ENCODE results near the gene SUMO3. TPM values are rescaled to one million over a fixed set of nuclear protein-coding genes. Genes with fewer than 3 reads are reported as not detected.

Gene SUMO3
- total and polyA plus RNA-seq, 7 experiments from 2014 or later: 46.9 to 91.7 (median 76.5) TPM

GRCh38 chr21:44804762-44805161, 13.1 kb downstream of the SUMO3 start:
- DNase-seq (no peak), ATAC-seq (no peak)
- Mint-ChIP-seq H3K27ac (peak overlapping the region in 3 of 9 donors; percentile 30 to 57 (median 46)), H3K27me3 (no peaks in the 10 kb centered on the region), H3K4me3 (peak overlapping the region in 1 of 10 donors; percentile 21), H3K9me3 (no peaks in the 10 kb centered on the region), H3K36me3 (peaks cover 0 to 31% (median 12%) of the 10 kb centered on the region in 5 donors), H3K4me1 (peaks cover 19 to 32% (median 26%) of the 10 kb centered on the region in 7 donors)
- POLR2A ChIA-PET: interaction anchor here (1.1 to 2.0 kb wide), 2 partner anchors 13 to 69 kb away, joined by 3 to 5 read pairs; partner anchors contain the start of gene PTTG1IP
- H3K27me3 ChIP-seq (ENCODE audit: control insufficient read depth in 2 of 2, insufficient read depth in 2 of 2, low read length in 2 of 2): no peaks in the 10 kb centered on the region
- intact Hi-C loops (cut with micrococcal nuclease): loop anchor here (5.0 to 10.0 kb wide), 3 partner anchors 88 to 792 kb away; partner anchors contain the start of gene TRAPPC10 (in 1 of the 2)
- peaks cover 0 to 50% (median 6%) of the 10 kb centered on the region in 3 experiments for H3K36me3 ChIP-seq (ENCODE audit: control insufficient read depth in 2 of 3, insufficient read depth in 3 of 3, low read length in 3 of 3)
- H3K4me3 ChIP-seq (ENCODE audit: low read length): no peak overlapping the region
- no peaks in the 10 kb centered on the region for H3K9me3 ChIP-seq (ENCODE audit: control insufficient read depth in 2 of 3, low read length in 3 of 3)
- H3K27ac ChIP-seq (ENCODE audit: low read depth, low read length): no peak overlapping the region
- peaks cover 15 to 18% of the 10 kb centered on the region in 2 donors for H3K4me1 ChIP-seq (ENCODE audit: control insufficient read depth in 2 of 2, insufficient read depth in 2 of 2, low read length in 2 of 2)
- CTCF ChIA-PET: interaction anchor here (0.8 to 1.5 kb wide), 3 partner anchors 11 to 294 kb away, joined by 3 to 6 read pairs (median 3); no protein-coding TSS in a partner anchor

GRCh38 chr21:44803651-44804050, 14.2 kb downstream of the SUMO3 start:
- peak overlapping the region in 2 of 9 donors; percentile 26 to 85 for H3K27ac Mint-ChIP-seq

DNA sequence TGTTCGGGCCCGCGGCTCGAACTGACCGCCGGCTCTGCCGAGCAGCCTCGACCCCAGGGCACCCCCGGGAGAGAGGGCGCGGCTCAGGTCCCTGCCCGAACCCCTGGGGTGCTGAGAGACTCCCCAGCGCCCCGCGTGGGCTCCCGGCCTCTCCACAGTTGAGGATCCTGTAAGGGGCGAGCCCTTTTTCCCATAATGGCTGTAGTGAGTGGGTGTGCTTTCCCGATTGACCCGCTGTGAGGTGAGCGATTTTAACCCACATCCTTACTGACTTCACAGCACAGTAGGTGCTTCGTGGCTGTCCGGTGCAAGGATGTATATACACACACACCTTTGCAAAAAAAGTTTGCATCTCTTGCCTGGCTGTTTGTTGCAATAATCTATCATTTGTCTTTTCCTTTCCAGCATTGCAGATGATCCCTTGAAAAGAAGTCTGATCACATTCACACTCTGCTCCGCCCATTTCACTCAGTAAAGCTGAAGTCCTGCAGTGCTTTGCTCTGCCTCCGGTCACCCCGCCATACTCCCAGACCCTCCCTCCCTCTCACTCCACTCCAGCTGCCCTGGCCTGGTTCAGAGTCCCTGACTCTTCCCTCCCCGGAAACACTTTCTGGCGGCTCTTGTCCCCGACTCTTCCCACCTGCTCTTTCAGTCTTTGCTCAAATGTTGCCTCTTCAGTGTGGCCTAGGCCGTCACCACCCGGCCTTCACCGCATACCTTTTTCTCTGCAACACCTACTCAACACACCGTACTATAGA, 15.3 kb downstream of the SUMO3 start:
- ChIA-PET POLR2A (interaction anchor here (0.7 to 3.5 kb wide), 14 partner anchors 12 to 326 kb away, joined by 3 to 33 read pairs (median 5); partner anchors contain the start of genes PTTG1IP, SLX9 and SUMO3), CTCF (interaction anchor here (1.0 to 4.3 kb wide), 5 partner anchors 71 to 726 kb away, joined by 3 to 56 read pairs (median 3); partner anchors contain the start of gene PTTG1IP)
- peaks cover 4 to 47% (median 6%) of the 10 kb centered on the region in 3 experiments for H3K36me3 ChIP-seq (ENCODE audit: control insufficient read depth in 2 of 3, insufficient read depth in 3 of 3, low read length in 3 of 3)
- no peaks in the 10 kb centered on the region for H3K9me3 ChIP-seq (ENCODE audit: control insufficient read depth in 2 of 3, low read length in 3 of 3)
- no peaks in the 10 kb centered on the region for H3K27me3 Mint-ChIP-seq
- peak overlapping the region; percentile 85 for H3K27ac ChIP-seq (ENCODE audit: low read depth, low read length)
- ATAC-seq: no peak
- peaks cover 4 to 34% (median 9%) of the 10 kb centered on the region in 5 donors for H3K36me3 Mint-ChIP-seq
- peaks cover 19 to 27% of the 10 kb centered on the region in 2 donors for H3K4me1 ChIP-seq (ENCODE audit: control insufficient read depth in 2 of 2, insufficient read depth in 2 of 2, low read length in 2 of 2)
- DNase-seq: no peak
- H3K4me3 ChIP-seq (ENCODE audit: low read length): peak overlapping the region; percentile 92
- H3K9me3 Mint-ChIP-seq: no peaks in the 10 kb centered on the region
- no peaks in the 10 kb centered on the region for H3K27me3 ChIP-seq (ENCODE audit: control insufficient read depth in 2 of 2, insufficient read depth in 2 of 2, low read length in 2 of 2)
- H3K4me3 Mint-ChIP-seq: peak overlapping the region; percentile 83 to 94 (median 89)
- peak overlapping the region; percentile 67 to 94 (median 86) for H3K27ac Mint-ChIP-seq
- H3K4me1 Mint-ChIP-seq: peaks cover 26 to 48% (median 41%) of the 10 kb centered on the region in 7 donors
- intact Hi-C loops (cut with micrococcal nuclease): loop anchor here (5.0 to 10.0 kb wide), 3 partner anchors 90 to 790 kb away; partner anchors contain the start of gene TRAPPC10 (in 1 of the 2)

More at GRCh38 chr21:44803651-44804050, 14.2 kb downstream of the SUMO3 start:
- Histone ChIP-seq H3K36me3 (ENCODE audit: control insufficient read depth in 2 of 3, insufficient read depth in 3 of 3, low read length in 3 of 3) (peaks cover 4 to 48% (median 6%) of the 10 kb centered on the region in 3 experiments), H3K4me3 (ENCODE audit: low read length) (no peak overlapping the region), H3K9me3 (ENCODE audit: control insufficient read depth in 2 of 3, low read length in 3 of 3) (no peaks in the 10 kb centered on the region), H3K27ac (ENCODE audit: low read depth, low read length) (no peak overlapping the region), H3K27me3 (ENCODE audit: control insufficient read depth in 2 of 2, insufficient read depth in 2 of 2, low read length in 2 of 2) (no peaks in the 10 kb centered on the region), H3K4me1 (ENCODE audit: control insufficient read depth in 2 of 2, insufficient read depth in 2 of 2, low read length in 2 of 2) (peaks cover 19 to 23% of the 10 kb centered on the region in 2 donors)
- ATAC-seq (no peak), DNase-seq (no peak)
- Mint-ChIP-seq H3K4me3 (peak overlapping the region in 9 of 10 donors; percentile 20 to 93 (median 85)), H3K27me3 (no peaks in the 10 kb centered on the region), H3K4me1 (peaks cover 26 to 42% (median 35%) of the 10 kb centered on the region in 7 donors), H3K36me3 (peaks cover 1 to 30% (median 7%) of the 10 kb centered on the region in 5 donors), H3K9me3 (no peaks in the 10 kb centered on the region)
- POLR2A ChIA-PET: interaction anchor here (0.7 to 2.0 kb wide), 4 partner anchors 14 to 70 kb away, joined by 3 to 5 read pairs (median 3); partner anchors contain the start of genes PTTG1IP and SUMO3
- CTCF ChIA-PET: interaction anchor here (1.5 kb wide), 1 partner anchor 293 kb away, joined by 3 read pairs; no protein-coding TSS in a partner anchor
- intact Hi-C loops (cut with micrococcal nuclease): loop anchor here (5.0 to 10.0 kb wide), 3 partner anchors 89 to 791 kb away; partner anchors contain the start of gene TRAPPC10 (in 1 of the 2)

- Histone ChIP-seq H3K27ac (ENCODE audit: low read depth, low read length) (peak within 1 kb of the TSS; percentile 85), H3K36me3 (ENCODE audit: control insufficient read depth in 2 of 3, insufficient read depth in 3 of 3, low read length in 3 of 3) (peaks cover 4 to 42% (median 8%) of the 10 kb centered on the region in 3 experiments), H3K27me3 (ENCODE audit: control insufficient read depth in 2 of 2, insufficient read depth in 2 of 2, low read length in 2 of 2) (no peaks in the 10 kb centered on the region), H3K9me3 (ENCODE audit: control insufficient read depth in 2 of 3, low read length in 3 of 3) (no peaks in the 10 kb centered on the region), H3K4me3 (ENCODE audit: low read length) (peak within 1 kb of the TSS; percentile 92), H3K4me1 (ENCODE audit: control insufficient read depth in 2 of 2, insufficient read depth in 2 of 2, low read length in 2 of 2) (peaks cover 19 to 27% of the 10 kb centered on the region in 2 donors)
- DNase-seq: peak; percentile 79 to 95 (median 88)
- intact Hi-C loops (cut with micrococcal nuclease): loop anchor here (1.0 to 10.0 kb wide), 12 partner anchors 16 to 789 kb away; partner anchors contain the start of gene TRAPPC10 (in 1 of the 2)
- Mint-ChIP-seq H3K27me3 (no peaks in the 10 kb centered on the region), H3K4me1 (peaks cover 24 to 53% (median 45%) of the 10 kb centered on the region in 7 donors), H3K4me3 (peak within 1 kb of the TSS; percentile 88 to 100 (median 96)), H3K36me3 (peaks cover 4 to 29% (median 9%) of the 10 kb centered on the region in 5 donors), H3K9me3 (no peaks in the 10 kb centered on the region), H3K27ac (peak within 1 kb of the TSS; percentile 85 to 99 (median 94))
- CTCF ChIA-PET: interaction anchor here (1.0 to 4.3 kb wide), 15 partner anchors 8 to 725 kb away, joined by 3 to 56 read pairs (median 3); partner anchors contain the start of genes PTTG1IP and SUMO3
- POLR2A ChIA-PET: interaction anchor here (1.0 to 3.5 kb wide), 15 partner anchors 13 to 327 kb away, joined by 3 to 33 read pairs (median 5); partner anchors contain the start of genes PTTG1IP, SLX9 and SUMO3
- ATAC-seq: peak; percentile 95
Measured at GRCh38 chr21:44801468-44802395, 16.1 kb downstream of the SUMO3 start, which contains the start of gene UBE2G2. Gene UBE2G2 (minus strand): TSS chr21:44801820. CDS start chr21:44801748, 72 bp downstream.

DNA sequence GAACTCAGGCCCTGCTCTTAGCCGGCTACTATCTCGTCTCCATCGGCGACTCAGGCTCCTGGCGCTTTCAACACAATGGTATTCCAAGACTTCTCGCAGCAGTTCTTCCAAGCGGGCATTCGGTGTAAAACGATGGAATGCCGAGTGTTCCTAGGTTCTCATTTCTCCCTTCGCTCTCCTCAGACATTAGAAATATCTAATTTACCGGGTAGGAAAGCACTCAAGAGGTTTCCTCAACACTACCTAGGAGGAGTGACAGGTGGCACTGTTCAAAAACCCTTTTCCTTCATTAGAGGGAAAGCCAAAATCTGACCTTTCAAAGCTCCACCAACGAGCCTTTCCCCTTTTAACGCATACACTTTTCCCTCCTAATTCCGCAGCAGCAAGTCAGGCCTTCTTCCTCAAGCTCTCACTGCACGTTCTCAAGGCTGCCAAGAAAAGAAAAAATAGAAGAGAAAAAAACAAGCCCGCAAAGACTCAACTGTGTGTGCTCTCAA, 16.8 kb downstream of the SUMO3 start:
- peak; percentile 77 for ATAC-seq
- Histone ChIP-seq H3K27me3 (ENCODE audit: control insufficient read depth in 2 of 2, insufficient read depth in 2 of 2, low read length in 2 of 2) (no peaks in the 10 kb centered on the region), H3K36me3 (ENCODE audit: control insufficient read depth in 2 of 3, insufficient read depth in 3 of 3, low read length in 3 of 3) (peaks cover 4 to 40% (median 8%) of the 10 kb centered on the region in 3 experiments), H3K4me3 (ENCODE audit: low read length) (peak overlapping the region; percentile 92), H3K27ac (ENCODE audit: low read depth, low read length) (peak overlapping the region; percentile 85), H3K4me1 (ENCODE audit: control insufficient read depth in 2 of 2, insufficient read depth in 2 of 2, low read length in 2 of 2) (peaks cover 19 to 27% of the 10 kb centered on the region in 2 donors), H3K9me3 (ENCODE audit: control insufficient read depth in 2 of 3, low read length in 3 of 3) (no peaks in the 10 kb centered on the region)
- H3K4me3 Mint-ChIP-seq: peak overlapping the region; percentile 88 to 100 (median 96)
- H3K9me3 Mint-ChIP-seq: no peaks in the 10 kb centered on the region
- no peaks in the 10 kb centered on the region for H3K27me3 Mint-ChIP-seq
- H3K27ac Mint-ChIP-seq: peak overlapping the region; percentile 80 to 99 (median 90)
- H3K36me3 Mint-ChIP-seq: peaks cover 4 to 31% (median 9%) of the 10 kb centered on the region in 5 donors
- ChIA-PET CTCF (interaction anchor here (0.8 to 4.3 kb wide), 20 partner anchors 7 to 724 kb away, joined by 3 to 56 read pairs (median 3); partner anchors contain the start of genes PTTG1IP and SUMO3), POLR2A (interaction anchor here (0.5 to 3.5 kb wide), 17 partner anchors 13 to 498 kb away, joined by 3 to 33 read pairs (median 4); partner anchors contain the start of genes PTTG1IP, SLX9 and SUMO3)
- H3K4me1 Mint-ChIP-seq: peaks cover 31 to 60% (median 51%) of the 10 kb centered on the region in 7 donors
- intact Hi-C loops (cut with micrococcal nuclease): loop anchor here (1.0 to 10.0 kb wide), 12 partner anchors 16 to 789 kb away; partner anchors contain the start of gene TRAPPC10 (in 1 of the 2)
- DNase-seq: peak in 7 of 9 donors; percentile 28 to 55 (median 49)

Measured in naive thymus-derived CD4-positive, alpha-beta T cell (primary cell).